Stimulated activated CD4-positive, alpha-beta T cell treated with anti-CD3 and anti-CD28 coated beads, TNF-alpha, amount 100 ng/mL, for 4 hours (primary cell): ENCODE results near the gene HYLS1.
"Not testable (repeated sequence)": the region's sequence is repeated elsewhere in the genome, so short reads cannot be mapped to it uniquely, and the experiment has no call there.

Source experiments
- DNase-seq, 3 experiments: peaks; one replicate each; pipeline ENCODE4 v3.0.0-alpha.2; 2020; ENCODE audit warnings: low read depth in 3 of 3

HYLS1 gene, protein sequence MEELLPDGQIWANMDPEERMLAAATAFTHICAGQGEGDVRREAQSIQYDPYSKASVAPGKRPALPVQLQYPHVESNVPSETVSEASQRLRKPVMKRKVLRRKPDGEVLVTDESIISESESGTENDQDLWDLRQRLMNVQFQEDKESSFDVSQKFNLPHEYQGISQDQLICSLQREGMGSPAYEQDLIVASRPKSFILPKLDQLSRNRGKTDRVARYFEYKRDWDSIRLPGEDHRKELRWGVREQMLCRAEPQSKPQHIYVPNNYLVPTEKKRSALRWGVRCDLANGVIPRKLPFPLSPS

DNA sequence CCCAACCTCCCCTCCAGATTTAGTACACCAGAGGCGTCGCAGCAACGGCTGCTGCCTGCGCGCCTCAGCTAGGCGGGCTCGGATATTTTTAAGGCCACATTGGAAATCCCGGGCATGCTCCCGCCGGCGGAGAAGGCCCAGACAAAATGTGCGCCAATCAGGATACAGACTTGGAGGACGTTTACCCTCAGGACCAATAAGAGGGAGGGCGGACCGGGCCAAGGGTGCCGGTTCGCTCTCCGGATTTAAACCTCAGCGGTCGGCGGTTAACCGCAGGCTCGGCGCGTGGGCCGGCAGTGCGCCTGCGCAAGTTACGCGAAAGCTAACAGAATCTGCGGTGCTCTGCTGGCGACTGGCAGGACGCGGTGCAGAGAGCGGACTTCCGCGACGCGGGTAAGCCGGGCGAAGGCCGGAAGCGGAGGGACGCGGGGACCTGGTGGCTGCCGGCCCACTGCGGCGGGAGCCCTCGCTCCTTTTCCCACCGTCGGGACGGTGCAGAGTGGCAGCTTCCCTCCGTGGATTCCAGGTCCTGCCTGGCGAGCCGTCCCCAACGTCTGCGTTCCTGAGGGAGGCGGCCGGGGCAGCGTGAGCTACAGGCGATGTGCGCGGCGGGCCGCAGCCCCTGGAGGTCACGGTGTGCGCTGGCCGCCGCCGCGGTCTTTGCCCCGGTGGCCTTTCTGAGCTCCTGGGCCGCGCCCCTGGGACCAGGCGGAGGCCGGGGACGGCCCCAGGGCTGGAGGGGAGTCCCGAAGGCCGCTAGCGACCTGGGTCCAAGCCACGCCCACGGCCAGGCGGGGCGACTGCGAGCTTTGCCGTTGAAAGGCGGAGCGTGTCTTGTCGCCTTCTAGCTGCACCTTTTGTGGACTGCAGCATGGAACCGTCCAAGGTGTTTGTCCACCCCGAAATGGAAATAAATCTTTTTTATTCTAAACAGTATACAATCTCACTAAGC is at the start of gene HYLS1:
Gene HYLS1 (plus strand): TSS at position 296 of the 952 bp plus-strand sequence. CDS start 11,701 bp downstream, outside the sequence.
- peak; percentile 82 to 85 (median 84) for DNase-seq

DNA sequence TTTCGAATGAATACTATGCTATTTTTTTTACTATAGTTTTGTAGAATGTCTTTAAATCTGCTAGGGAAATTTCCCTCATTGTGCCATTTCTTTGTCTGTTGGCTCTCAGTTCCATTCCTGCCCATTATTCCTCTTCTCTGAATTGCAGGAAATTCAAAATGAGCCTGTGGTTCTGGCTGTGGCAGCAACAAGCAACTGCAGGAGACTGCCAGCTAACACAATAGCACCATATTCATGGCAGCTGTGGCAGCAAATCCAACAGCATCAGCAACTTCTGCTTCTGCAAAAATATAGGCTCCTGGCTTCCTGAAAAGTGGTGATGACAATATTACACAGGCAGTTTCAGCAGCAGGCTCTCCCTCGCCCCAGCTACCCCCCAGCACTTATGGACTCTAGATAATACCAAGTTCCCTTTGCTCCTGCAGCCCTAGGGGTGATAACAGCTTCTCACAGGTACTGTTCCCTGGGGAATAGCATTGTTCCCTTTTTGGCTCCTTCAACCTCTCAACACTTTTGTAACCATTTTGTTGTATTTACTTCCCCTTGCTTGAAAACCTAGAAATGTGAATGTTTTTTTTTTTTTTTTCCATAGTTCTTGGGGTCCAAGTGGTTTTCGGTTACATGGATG is 45.0 kb upstream of the HYLS1 start:
- DNase-seq = no peak

DNA sequence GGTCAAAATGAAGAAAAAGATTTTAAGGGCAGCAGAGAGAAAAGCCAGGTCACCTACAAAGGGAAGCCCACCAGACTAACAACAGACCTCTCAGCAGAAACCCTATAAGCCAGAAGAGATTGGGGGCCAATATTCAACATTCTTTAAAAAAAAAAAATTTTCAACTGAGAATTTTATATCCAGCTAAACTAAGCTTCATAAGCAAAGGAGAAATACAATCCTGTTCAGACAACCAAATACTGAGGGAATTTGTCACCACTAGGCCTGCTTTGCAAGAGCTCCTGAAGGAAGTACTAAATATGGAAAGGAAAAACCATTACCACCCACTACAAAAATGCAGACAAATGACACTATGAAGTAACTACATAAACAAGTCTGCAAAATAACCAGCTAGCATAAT is 41.3 kb upstream of the HYLS1 start:
- DNase-seq = no peak

DNA sequence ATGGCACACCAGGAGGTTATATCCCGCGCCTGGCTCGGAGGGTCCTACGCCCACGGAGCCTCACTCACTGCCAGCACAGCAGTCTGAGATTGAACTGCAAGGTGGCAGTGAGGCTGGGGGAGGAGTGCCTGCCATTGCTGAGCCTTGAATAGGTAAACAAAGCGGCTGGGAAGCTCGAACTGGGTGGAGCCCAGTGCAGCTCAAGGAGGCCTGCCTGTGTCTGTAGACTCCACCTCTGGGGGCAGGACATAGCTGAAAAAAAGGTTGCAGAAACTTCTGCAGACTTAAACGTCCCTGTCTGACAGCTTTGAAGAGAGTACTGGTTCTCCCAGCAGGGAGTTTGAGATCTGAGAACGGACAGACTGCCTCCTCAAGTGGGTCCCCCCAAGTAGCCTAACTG is 29.8 kb upstream of the HYLS1 start:
- DNase-seq = not testable (repeated sequence)

DNA sequence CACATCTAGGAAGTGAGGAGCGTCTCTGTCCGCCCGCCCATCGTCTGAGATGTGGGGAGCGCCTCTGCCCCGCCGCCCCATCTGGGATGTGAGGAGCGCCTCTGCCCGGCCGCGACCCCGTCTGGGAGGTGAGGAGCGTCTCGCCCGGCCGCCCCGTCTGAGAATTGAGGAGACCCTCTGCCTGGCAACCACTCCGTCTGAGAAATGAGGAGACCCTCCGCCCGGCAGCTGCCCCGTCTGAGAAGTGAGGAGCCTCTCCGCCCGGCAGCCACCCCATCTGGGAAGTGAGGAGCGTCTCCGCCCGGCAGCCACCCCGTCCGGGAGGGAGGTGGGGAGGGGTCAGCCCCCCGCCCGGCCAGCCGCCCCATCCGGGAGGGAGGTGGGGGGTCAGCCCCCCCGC is 24.7 kb upstream of the HYLS1 start:
- not testable (repeated sequence) for DNase-seq

DNA sequence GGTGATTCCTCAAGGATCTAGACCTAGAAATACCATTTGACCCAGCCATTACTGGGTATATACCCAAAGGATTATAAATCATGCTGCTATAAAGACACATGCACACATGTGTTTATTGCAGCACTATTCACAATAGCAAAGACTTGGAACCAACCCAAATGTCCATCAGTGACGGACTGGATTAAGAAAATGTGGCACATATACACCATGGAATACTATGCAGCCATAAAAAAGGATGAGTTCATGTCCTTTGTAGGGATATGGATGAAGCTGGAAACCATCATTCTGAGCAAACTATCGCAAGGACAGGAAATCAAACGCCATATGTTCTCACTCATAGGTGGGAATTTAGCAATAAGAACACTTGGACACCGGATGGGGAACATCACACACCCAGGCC is 22.1 kb upstream of the HYLS1 start:
- not testable (repeated sequence) for DNase-seq

DNA sequence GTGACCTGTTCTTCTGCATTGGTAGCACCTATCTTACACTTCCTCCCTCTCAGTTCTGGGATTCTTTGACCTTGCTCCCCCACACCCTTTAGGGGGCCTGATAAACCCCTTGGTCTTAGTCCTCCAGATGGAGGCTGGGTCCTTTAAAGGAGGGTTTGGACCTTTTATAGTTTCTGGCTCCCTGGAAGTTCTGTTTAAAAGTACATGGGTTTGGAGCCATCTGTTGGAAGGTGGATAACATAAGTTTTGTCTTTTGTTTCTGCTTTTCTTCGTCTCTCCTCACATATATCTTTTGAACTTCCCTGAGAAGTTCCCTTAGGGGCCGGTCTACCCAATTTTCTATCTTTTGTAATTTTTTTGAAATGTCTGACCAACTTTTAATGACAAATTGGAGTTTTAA is 17.9 kb upstream of the HYLS1 start:
- no peak for DNase-seq

DNA sequence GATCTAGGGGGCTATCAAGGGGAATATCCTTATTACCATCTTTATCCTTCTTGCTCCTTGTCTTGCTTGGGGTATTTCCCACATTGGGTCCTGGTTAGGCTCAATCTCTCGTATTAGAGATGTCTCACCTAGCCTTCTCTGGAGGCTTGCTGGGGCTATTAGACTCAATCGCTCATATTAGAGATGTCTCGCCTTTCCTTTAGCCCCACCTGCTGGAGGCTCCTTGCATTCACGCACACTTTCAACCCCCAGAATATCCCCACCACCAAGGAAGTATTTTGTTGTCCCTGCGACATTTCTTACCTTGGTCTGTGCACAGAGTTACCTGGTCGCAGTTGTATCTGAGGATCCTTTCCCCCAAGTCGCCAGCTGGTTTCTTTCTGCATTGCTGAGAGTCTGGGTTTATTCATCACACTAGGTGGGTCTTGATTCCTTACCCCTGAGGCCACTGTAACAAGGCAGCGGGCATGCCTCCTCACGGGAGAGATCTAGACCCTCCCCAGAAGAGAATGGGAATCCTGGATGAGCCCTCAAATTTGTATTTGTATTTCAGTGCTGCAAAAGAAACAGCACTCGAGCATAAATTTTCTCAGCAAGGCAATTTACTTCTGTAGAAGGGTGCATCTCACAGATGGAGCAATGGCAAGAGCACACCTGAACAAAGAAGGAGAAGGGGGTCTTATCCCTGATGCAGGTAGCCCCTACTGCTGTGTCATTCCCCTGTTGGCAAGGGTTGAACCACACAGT is 15.9 kb upstream of the HYLS1 start:
- no peak for DNase-seq

DNA sequence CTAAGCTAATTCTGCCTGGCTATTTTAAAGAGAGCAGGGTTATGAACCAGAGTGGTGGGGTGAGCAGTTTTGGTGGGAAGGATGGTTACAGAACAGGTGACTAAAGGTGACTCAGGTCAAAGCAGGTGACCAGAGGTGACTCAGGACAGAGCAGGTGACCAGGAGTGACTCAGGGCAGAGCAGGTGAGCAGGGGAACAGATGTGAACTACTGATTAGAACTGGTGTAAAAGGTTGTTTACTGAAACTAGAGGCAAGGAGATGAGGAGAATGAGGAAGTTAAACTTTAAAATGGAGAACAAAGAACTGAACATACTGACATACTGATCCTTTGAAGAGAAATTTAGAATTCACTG is 15.4 kb upstream of the HYLS1 start:
- no peak for DNase-seq

DNA sequence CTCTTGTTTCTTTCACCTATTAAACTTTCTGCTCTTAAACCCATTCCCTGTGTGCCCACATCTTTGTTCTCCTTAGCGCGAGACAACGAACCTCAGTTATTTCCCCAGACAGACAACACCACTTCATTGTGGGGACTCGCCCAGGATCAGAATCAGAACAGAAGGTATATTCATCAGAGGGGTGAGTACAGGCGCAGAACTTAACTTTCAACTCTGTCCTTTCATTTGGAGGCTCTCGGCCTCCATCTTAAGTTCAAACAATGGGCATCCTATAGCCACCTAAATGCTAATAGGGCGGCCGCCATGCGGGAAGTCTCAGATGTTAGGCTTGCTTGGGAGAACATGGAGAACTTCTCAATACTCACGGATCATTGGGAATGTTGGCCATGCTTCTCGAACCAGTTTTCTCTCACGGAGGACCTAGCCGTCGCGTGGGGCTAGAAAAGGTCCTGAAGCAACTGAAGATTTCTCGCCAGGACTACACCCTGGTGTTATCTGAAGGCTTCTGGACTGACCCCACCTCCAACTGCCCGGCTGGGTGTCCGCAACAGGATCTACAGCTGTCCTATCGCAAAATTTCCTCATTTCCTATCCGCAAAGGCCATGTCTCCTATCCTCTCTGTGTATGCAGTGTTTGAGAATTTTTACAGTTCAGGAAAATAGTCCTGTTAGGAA is 13.4 kb upstream of the HYLS1 start:
- DNase-seq = no peak

DNA sequence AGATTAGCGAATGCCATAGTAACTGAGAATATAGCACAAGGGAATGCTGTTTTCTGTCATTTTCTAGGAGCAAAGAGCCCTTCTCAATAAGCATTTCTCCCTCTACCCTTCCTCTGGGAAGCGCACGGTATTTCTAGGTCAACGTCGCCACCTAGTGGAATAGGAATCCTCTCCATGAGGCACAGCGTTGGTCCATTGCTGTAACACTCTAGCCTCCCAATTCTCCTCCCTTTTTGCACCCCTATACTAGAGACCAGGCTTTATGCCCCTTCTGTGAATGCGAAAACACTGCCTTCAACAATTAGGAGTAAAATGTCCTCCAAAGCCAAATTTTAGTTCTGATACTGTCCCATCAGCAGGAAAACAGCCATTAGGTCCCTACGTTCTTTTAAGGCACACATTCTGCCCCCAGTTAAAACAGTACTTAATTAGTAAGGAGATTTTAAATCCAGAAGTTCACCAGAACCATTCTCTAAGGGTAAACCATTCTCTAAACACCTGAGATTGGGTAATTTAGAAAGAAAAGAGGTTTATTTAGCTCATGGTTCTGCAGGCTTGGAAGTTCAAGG is 12.8 kb upstream of the HYLS1 start:
- peak in 1 of 3 experiments; percentile 7 for DNase-seq

DNA sequence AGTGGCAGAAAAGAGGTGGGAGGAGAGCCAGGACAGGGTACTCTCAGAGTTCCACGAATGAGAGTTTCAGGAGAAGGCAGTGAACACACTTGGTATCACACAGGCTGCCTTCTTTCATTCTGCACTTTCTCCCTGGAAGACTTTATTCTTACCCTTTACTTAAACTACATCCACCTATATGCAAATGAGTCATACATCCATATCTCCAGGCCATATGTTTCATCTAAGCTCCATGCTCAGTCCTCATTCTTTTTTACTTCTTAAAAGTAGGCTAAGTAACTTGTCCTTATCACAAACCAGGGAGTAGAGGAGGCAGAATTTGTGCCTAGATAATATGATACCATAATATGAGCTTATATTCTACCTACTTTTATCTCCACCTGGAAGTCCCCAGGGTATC is 6.2 kb upstream of the HYLS1 start:
- no peak for DNase-seq

DNA sequence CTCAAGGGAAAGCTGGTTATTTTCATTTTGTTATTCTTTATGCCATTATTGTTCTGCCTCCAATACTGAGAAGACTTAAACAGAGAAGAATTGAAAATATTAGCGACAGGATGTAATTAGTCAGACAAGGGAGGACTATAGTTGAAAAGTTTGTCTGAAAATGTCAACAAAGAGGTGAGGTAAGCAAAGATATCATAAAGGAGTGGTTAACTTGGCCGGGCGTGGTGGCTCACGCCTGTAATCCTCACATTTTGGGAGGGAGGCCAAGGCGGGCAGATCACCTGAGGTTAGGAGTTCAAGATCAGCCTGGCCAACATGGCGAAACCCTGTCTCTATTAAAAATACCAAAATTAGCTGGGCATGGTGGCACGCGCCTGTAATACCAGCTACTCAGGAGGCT is 4.1 kb upstream of the HYLS1 start:
- DNase-seq = no peak

DNA sequence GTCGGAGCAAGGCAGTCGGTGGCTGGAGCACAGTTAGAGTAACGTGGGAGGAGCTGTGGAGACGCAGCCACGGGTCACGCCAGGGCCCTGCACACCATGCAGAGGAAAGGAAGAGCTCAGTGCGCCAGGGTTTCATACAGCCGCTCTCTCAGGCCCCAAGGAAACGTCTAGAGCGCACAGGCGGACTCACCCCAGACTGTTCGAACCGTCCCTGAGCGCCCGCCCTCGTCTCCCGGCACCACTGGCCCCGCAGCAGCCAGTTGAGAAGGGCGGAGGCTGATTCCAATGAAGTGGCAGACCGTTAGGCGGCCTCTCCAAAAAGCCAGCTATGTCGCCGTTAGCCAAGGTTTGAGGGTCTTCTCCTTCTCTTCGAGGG is 483 bp upstream of the HYLS1 start:
- no peak for DNase-seq

DNA sequence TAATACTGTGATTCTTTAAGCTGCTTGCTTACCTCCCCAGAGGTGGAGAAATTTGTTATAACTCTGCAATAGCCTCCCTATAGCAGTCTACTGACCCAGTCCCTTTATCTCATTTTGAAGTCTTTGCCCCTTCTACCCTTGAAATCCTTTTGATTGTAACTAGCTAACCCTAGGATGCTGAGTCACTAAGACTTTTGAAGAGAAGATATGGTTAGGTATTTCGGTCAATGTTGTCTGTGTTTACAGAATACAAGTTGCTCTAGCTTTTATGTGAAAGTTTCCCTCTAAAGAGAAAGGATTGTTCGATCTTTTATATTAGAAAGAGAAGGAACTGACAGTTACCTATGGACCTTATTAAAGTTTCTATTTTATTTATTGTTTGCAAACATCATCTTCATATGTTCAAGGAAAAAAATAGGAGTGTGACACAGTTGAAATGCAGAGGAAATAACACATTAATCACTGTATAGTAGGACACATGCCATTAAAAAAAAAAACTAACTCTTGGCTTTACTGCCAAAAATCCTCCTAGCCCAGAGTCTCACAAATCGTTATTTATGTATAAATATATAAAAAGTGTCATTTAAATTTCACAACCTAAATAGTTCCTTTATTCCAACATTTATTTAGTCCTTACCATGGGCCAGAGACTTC is 3.1 kb downstream of the HYLS1 start:
- no peak for DNase-seq

DNA sequence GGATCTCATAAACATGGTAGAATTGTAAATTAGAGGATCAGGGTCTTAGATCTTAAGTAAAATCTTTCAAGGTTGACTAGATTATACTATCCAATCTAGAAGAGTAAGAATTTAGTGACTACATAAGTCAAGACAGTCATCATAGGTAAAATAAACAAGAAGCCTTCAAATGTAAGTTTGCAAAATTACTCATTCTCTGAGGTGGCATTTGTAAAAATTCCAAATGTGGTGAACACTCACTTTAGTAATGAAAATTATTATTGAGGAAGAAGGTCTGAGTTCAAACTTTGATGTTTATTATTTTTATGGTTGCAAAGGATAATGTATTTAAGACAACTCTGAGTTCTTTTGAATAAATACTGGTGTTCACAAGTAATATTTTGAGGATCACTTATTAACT is 4.6 kb downstream of the HYLS1 start:
- no peak for DNase-seq

DNA sequence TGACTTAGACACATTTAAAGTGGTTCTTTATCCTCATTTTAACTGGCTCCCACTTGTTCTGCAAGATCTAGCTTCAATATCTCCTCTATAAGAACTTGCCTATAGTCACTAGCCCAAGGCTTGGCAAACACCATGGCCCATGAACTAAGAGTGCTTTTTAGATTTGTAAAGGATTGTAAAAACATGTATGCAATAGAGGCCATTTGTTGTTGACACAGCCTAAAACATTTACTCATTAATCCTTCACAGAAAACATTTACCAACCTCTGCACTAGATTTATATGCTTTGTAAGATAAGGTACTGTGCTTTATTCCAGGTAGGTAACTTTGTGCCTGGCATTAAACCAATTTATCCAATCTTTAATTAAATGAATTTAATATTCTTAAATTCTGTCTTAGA is 5.5 kb downstream of the HYLS1 start:
- DNase-seq = no peak

DNA sequence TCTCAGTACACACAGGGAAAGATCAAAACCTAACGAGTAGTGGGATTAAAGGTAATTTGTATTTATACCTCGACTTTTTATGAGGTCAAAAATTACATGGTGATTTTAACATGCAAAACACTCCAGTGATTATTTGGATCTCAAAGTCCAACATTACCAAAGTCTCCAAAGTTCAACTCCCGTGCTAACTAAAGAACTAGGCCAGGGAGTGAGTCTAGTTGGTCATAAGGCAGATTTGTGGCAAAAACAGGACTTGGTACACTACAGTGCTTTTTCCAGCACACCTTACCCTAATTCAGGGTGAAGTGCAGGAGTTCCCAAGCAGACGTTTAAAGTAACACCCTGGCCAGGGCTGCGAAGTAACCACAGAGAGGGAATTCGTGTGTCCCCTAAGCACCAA is 14.4 kb downstream of the HYLS1 start:
- no peak for DNase-seq

DNA sequence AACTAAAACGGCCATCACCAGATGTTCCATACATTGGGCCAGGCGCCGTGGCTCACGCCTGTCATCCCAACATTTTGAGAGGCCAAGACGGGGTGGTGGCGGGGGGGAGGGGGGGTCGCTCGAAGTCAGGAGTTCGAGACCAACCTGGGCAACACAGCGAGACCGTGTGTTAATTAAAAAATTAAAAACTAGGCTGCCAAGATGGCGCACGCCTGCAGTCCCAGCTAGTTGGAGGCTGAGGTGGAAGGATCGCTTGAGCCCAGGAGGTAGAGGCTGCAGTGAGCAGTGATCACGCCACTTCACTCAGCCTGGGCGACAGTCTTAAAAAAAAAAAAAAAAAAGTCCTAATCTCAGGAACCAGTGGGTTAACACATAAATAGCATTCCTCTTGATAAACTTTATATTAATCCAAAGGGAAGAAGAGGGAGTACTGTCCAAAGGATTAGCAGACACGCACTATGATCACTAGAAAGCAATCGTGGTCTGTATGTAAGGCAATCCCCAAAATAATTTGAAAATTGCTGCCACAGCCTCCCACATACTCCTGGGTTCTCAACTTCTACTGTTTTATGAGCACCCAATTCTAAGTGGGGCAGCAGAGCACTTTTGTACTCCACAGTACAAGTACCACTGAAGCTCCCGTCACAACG is 14.9 kb downstream of the HYLS1 start:
- no peak for DNase-seq
